ENCODE results near the gene CORO7. TPM values are rescaled to one million over a fixed set of nuclear protein-coding genes. Genes with fewer than 3 reads are reported as not detected.

CORO7 gene
- total RNA-seq, 4 donors from 2014 or later = 18.8 to 29.6 (median 25.7) TPM

DNA sequence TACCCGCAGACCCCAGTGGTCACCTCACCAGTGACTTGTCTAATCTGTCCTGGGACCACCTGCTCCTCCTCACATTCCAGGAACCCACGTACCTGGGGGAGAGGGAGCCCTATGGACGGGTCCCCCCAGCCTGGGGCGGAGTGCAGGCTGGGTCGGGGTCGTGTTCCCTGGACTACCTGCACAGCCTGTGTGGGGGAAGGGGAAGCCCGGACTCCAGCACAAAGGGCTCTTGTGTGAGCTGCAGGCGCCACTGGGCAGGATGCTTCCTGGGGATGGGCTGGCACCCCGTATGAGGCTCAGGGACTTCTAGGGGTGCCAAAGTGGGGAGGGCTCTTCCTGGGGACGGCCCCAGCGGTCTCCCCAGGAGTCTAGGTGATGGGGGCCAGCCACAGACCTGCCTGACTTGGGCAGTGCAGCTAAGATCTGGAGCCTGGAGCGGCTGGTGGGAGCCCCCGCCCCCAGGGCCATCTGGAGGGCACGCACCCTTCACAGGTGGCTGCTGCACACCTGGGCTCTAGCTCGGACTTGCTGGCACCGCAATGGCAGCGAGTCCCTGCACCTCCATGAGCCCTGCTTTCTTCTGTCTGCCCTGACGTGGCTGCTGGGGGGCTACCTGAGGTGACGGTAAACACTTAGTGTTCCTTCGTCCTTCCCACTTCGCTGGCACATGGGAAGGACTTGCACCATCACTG is 37.3 kb downstream of the CORO7 start:
- peaks cover 33% of the 10 kb centered on the region for H3K36me3 ChIP-seq
- H3K4me3 ChIP-seq = no peak overlapping the region
- peak overlapping the region; percentile 87 for H3K27ac ChIP-seq
- H3K4me1 ChIP-seq = peaks cover 81% of the 10 kb centered on the region
- H3K27me3 ChIP-seq = no peaks in the 10 kb centered on the region
- no peak for DNase-seq (ENCODE audit: low spot score in 2 of 2)
- H3K9me3 ChIP-seq = no peaks in the 10 kb centered on the region
- 82% methylated on average over 6 of the region's 21 CpGs for WGBS
- TF ChIP-seq EP300 (IDR thresholded peaks at IDR 0.05) (no peak), POLR2AphosphoS5 (IDR thresholded peaks at IDR 0.05) (no peak), POLR2A (IDR thresholded peaks at IDR 0.05) (no peak)
- TF ChIP-seq, protein P1, sequence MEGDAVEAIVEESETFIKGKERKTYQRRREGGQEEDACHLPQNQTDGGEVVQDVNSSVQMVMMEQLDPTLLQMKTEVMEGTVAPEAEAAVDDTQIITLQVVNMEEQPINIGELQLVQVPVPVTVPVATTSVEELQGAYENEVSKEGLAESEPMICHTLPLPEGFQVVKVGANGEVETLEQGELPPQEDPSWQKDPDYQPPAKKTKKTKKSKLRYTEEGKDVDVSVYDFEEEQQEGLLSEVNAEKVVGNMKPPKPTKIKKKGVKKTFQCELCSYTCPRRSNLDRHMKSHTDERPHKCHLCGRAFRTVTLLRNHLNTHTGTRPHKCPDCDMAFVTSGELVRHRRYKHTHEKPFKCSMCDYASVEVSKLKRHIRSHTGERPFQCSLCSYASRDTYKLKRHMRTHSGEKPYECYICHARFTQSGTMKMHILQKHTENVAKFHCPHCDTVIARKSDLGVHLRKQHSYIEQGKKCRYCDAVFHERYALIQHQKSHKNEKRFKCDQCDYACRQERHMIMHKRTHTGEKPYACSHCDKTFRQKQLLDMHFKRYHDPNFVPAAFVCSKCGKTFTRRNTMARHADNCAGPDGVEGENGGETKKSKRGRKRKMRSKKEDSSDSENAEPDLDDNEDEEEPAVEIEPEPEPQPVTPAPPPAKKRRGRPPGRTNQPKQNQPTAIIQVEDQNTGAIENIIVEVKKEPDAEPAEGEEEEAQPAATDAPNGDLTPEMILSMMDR (IDR thresholded peaks at IDR 0.05) = no peak

DNA sequence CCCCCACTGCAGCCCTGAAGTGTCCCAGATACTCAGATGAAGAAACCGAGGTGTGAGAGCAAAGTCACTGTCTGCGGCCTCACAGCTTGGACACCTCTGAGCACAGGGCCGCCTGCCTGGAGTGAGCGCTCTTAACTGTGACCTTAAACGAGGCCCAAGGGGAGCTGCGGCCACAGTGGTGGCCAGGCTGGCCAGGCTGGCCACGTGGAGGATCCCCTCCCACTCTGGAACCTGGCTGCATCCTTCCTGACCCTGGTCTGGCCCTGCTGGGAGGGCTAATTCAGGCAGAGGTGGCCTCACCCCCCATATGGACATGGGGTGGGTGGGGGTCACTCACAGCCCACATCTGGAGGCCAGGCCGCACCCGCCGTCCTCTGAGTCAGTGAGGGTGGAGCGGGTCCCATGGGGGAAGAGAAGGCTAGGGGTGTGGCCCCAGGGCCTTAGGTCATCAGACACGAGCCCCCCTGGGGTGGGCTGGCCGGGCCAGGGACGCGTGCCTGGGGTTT is 38.2 kb downstream of the CORO7 start:
- Histone ChIP-seq H3K36me3 (peaks cover 27% of the 10 kb centered on the region), H3K4me1 (peaks cover 86% of the 10 kb centered on the region), H3K27ac (peak overlapping the region; percentile 87), H3K9me3 (no peaks in the 10 kb centered on the region), H3K27me3 (no peaks in the 10 kb centered on the region), H3K4me3 (peak overlapping the region; percentile 26)
- DNase-seq (ENCODE audit: low spot score in 2 of 2) = peak; percentile 91 to 92
- TF ChIP-seq POLR2AphosphoS5 (IDR thresholded peaks at IDR 0.05) (peak in 2 of 3 donors; percentile 60 to 85), EP300 (IDR thresholded peaks at IDR 0.05) (no peak)
- WGBS = 49% methylated on average over 12 of the region's 15 CpGs

GRCh38 chr16:4377573-4378154 is 38.7 kb downstream of the CORO7 start:
- Histone ChIP-seq H3K4me3 (peak overlapping the region; percentile 26), H3K4me1 (peaks cover 87% of the 10 kb centered on the region), H3K27ac (peak overlapping the region; percentile 87), H3K27me3 (no peaks in the 10 kb centered on the region), H3K36me3 (peaks cover 23% of the 10 kb centered on the region), H3K9me3 (no peaks in the 10 kb centered on the region)
- TF ChIP-seq, protein P1 (IDR thresholded peaks at IDR 0.05) = peak in 1 of 2 donors; percentile 10
- no peak for TF ChIP-seq POLR2AphosphoS5 (IDR thresholded peaks at IDR 0.05)
- peak in 1 of 2 donors; percentile 64 for DNase-seq (ENCODE audit: low spot score in 2 of 2)
- 10% methylated on average over 5 of the region's 12 CpGs for WGBS

GRCh38 chr16:4376893-4377572 is 39.4 kb downstream of the CORO7 start:
- no peaks in the 10 kb centered on the region for H3K9me3 ChIP-seq
- 50% methylated on average over 10 of the region's 27 CpGs for WGBS
- no peaks in the 10 kb centered on the region for H3K27me3 ChIP-seq
- H3K4me3 ChIP-seq = peak overlapping the region; percentile 26
- H3K27ac ChIP-seq = peak overlapping the region; percentile 87
- TF ChIP-seq POLR2A (IDR thresholded peaks at IDR 0.05) = peak in 1 of 2 donors; percentile 11
- no peak for TF ChIP-seq POLR2AphosphoS5 (IDR thresholded peaks at IDR 0.05)
- no peak for TF ChIP-seq EP300 (IDR thresholded peaks at IDR 0.05)
- TF ChIP-seq, protein P1 (IDR thresholded peaks at IDR 0.05) = no peak
- H3K36me3 ChIP-seq = peaks cover 16% of the 10 kb centered on the region
- DNase-seq (ENCODE audit: low spot score in 2 of 2) = peak in 1 of 2 donors; percentile 84
- peaks cover 87% of the 10 kb centered on the region for H3K4me1 ChIP-seq

DNA sequence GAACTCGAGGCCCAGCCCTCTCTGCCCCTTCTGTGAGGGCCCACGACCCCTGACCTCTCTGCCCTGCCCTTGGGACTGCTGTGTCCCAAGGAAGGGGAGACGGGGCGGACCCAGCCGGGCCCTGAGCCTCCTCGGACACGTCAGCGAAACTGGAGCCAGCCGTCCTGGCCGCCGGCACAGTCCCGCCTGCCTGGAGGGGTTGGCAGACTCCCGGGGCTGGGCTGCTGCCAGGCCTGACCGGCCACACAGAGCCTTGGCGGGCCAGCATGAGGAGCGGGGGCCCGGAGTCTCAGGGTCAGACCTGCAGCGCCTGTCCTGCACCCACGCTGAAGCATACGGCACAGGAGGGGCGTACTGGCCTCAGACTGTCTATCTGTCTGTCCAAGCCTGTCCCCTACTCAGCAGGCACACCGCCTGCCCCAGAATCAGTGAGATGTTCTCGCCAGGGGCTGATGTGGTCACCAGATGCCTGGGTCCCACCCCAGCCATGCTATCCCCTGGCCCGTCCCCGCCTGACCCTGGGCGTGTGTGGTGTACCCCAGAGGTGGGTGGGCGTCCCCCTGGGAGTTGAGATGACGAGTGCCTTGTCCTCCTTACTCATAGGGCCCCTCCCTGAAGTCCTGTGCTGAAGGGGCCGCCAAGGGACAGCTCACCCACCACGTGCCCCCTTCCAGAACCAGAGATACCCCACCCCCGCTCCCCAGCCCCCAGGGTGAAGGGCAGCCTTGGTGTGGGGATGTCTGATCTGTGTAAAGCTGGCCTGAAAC is 40.1 kb downstream of the CORO7 start:
- WGBS = 29% methylated on average over 11 of the region's 31 CpGs
- Histone ChIP-seq H3K36me3 (peaks cover 9% of the 10 kb centered on the region), H3K4me3 (peak overlapping the region; percentile 26), H3K27ac (peak overlapping the region; percentile 87), H3K9me3 (no peaks in the 10 kb centered on the region), H3K4me1 (peaks cover 89% of the 10 kb centered on the region), H3K27me3 (no peaks in the 10 kb centered on the region)
- DNase-seq (ENCODE audit: low spot score in 2 of 2) = peak; percentile 95
- TF ChIP-seq EP300 (IDR thresholded peaks at IDR 0.05) (no peak), POLR2A (IDR thresholded peaks at IDR 0.05) (no peak), POLR2AphosphoS5 (IDR thresholded peaks at IDR 0.05) (peak in 2 of 3 donors; percentile 45 to 77)

All from suprapubic skin (tissue), 4 donors.